Endothelial cell of umbilical vein (primary cell): ENCODE data around the gene HMCN1. TPM values are rescaled to one million over a fixed set of nuclear protein-coding genes. Genes with fewer than 3 reads are reported as not detected.
A peak's percentile ranks its signal among the peaks of the same experiment; 100 is the strongest.

Source experiments
- BruUV-seq: library from RNA; stranded (reverse); fragments of 400-500 nt; replicated peaks from 2 replicates; lab custom pipeline; 2021; lab: Mats Ljungman, UMichigan
- CTCF ChIA-PET: fragments of 300-600, 350-600 bp; sonication (Branson Sonifier 250); formaldehyde crosslinking; loops from one replicate; lab custom pipeline; 2021; ENCODE audit warnings: antibody characterized with exemption, inconsistent platforms; lab: Charles Lee
- POLR2A ChIA-PET: fragments of 300-600, 350-600 bp; sonication (Branson Sonifier 250); formaldehyde crosslinking; loops from one replicate; lab custom pipeline; 2021; ENCODE audit warnings: antibody characterized with exemption, inconsistent platforms; lab: Charles Lee
- DNase-seq: peaks from one replicate; pipeline ENCODE4 v3.0.0-alpha.2; 2011; ENCODE audit warnings: low read depth, low spot score
- FAIRE-seq: peaks from 2 replicates; lab custom pipeline; 2011; peaks lifted over from hg19 to GRCh38; lab: Jason Lieb, UNC
- H2AFZ ChIP-seq: 2 replicates; pipeline ENCODE4 v1.6.0; 2012; ENCODE audit warnings: low read depth, low read length, control low read depth, inconsistent platforms
- H3K27ac ChIP-seq: 2 replicates; pipeline ENCODE4 v1.5.1; 2011; ENCODE audit warnings: low read depth, mild to moderate bottlenecking, control low read depth, low read length, moderate library complexity; ENCODE audit not compliant: insufficient read depth
- H3K27me3 ChIP-seq, 2 experiments: 2 replicates each; pipeline versions ENCODE4 v1.6.0 to v1.6.1; 2011; ENCODE audit warnings: low read length in 2 of 2, mixed read lengths in 1 of 2; ENCODE audit not compliant: control insufficient read depth in 2 of 2, insufficient read depth in 2 of 2
- H3K36me3 ChIP-seq, 2 experiments: 2 replicates in 1 of 2; 3 replicates in 1 of 2; pipeline ENCODE4 v1.5.1; 2011; ENCODE audit warnings: low read length in 2 of 2, mild to moderate bottlenecking in 1 of 2, moderate library complexity in 1 of 2; ENCODE audit not compliant: control insufficient read depth in 2 of 2, insufficient read depth in 2 of 2; ENCODE audit errors: extremely low read depth in 1 of 2
- H3K4me1 ChIP-seq: 3 replicates; pipeline ENCODE4 v1.5.1; 2011; ENCODE audit warnings: mild to moderate bottlenecking, low read length; ENCODE audit not compliant: control insufficient read depth, insufficient read depth; ENCODE audit errors: extremely low read depth
- H3K4me2 ChIP-seq: 2 replicates; pipeline ENCODE4 v1.6.1; 2011; ENCODE audit warnings: low read length, control low read depth, mixed read lengths; ENCODE audit not compliant: insufficient read depth
- H3K4me3 ChIP-seq, 3 experiments: fragments of 200-600 bp in 1 of 3; sonication (generic), shearing (Covaris generic) in 1 of 3; replicated peaks in 1 of 3; 2 replicates each; pipeline ENCODE4 v1.5.1; 2011 to 2016; ENCODE audit warnings: control low read depth in 3 of 3, low read length in 3 of 3, mild to moderate bottlenecking in 2 of 3, inconsistent platforms in 1 of 3, low read depth in 1 of 3, moderate library complexity in 1 of 3; ENCODE audit not compliant: insufficient read depth in 1 of 3
- H3K79me2 ChIP-seq: 2 replicates; pipeline ENCODE4 v1.6.0; 2012; ENCODE audit warnings: low read length, inconsistent platforms; ENCODE audit not compliant: control insufficient read depth, insufficient read depth
- H3K9ac ChIP-seq: replicated peaks from 2 replicates; pipeline ENCODE3; 2011; ENCODE audit warnings: low read length, control low read depth; ENCODE audit not compliant: insufficient read depth; ENCODE audit errors: extremely low read depth
- H3K9me1 ChIP-seq: replicated peaks from 3 replicates; pipeline ENCODE4 v1.6.0; 2011; ENCODE audit warnings: mild to moderate bottlenecking, low read length; ENCODE audit not compliant: control insufficient read depth, insufficient read depth; ENCODE audit errors: extremely low read depth
- H3K9me3 ChIP-seq: replicated peaks from 2 replicates; pipeline ENCODE4 v1.5.1; 2012; ENCODE audit warnings: low read length, inconsistent platforms; ENCODE audit not compliant: control insufficient read depth, insufficient read depth
- H4K20me1 ChIP-seq: replicated peaks from 2 replicates; pipeline ENCODE3; 2011; ENCODE audit warnings: mild to moderate bottlenecking, low read length; ENCODE audit not compliant: control insufficient read depth, insufficient read depth; ENCODE audit errors: extremely low read depth
- FOS ChIP-seq: IDR thresholded peaks from 2 replicates; pipeline ENCODE4 v1.6.1; 2011; ENCODE audit warnings: mild to moderate bottlenecking, low read length, moderate library complexity, borderline replicate concordance; ENCODE audit not compliant: insufficient read depth
- GATA2 ChIP-seq: IDR thresholded peaks from 2 replicates; pipeline ENCODE4 v1.7.0; 2011; ENCODE audit warnings: low read depth, mild to moderate bottlenecking, moderate library complexity, mixed read lengths, low read length; ENCODE audit not compliant: insufficient read length, insufficient read depth
- MAX ChIP-seq: IDR thresholded peaks from 2 replicates; pipeline ENCODE4 v1.6.1; 2011; ENCODE audit not compliant: insufficient read depth, insufficient read length
- MYC ChIP-seq: IDR thresholded peaks from one replicate; pipeline ENCODE4 v1.6.1; 2011; ENCODE audit warnings: mild to moderate bottlenecking, low read depth, low read length
- dilution Hi-C: fragments of 300-500 bp; cut with MboI; formaldehyde crosslinking; loops from one replicate; pipeline ENCODE4 v1.15.0; 2019; ENCODE audit warnings: low sequenced_read_pairs; ENCODE audit not compliant: extremely low pct_ligation_motif_present
- intact Hi-C: fragments of 100-400 bp; cut with micrococcal nuclease; formaldehyde crosslinking; loops from one replicate; pipeline ENCODE4 v1.10.0; 2022
- polyA plus RNA-seq, 4 experiments: library from polyadenylated mRNA; depleted of rRNA in 3 of 4; stranded (reverse) in 3 of 4; unstranded in 1 of 4; fragments of >200 nt; gene quantifications; 2 replicates each; pipeline versions ENCODE4 v1.2.1 to v1.2.3, GENCODE V29; 2011 to 2012; ENCODE audit warnings: missing spikeins in 1 of 4
- total RNA-seq: library from RNA; stranded (reverse); gene quantifications from 2 replicates; pipeline ENCODE4 v1.2.3, GENCODE V29; 2021
- TF ChIP-seq, protein P1 (sequence below), 2 donors: IDR thresholded peaks; 1 replicate in 1 of 2; 2 replicates in 1 of 2; pipeline ENCODE4 v1.5.1; 2011; ENCODE audit warnings: low read length in 2 of 2, mild to moderate bottlenecking in 2 of 2, moderate library complexity in 2 of 2, control low read depth in 1 of 2, inconsistent platforms in 1 of 2, low read depth in 1 of 2; ENCODE audit not compliant: insufficient read depth in 1 of 2; ENCODE audit errors: extremely low read depth in 1 of 2

Gene HMCN1
- total and polyA plus RNA-seq, 2 donors (not counting 3 experiments of a cell fraction or from before 2014, with no cell fraction given), result 10.3 to 16.0 TPM

- intact Hi-C loops, result no loop called here
- CTCF ChIA-PET, result interaction anchor here (0.9 to 1.6 kb wide), 3 partner anchors 9 to 197 kb away, joined by 3 to 5 read pairs (median 3); no protein-coding TSS in a partner anchor
- FAIRE-seq, result no peak
Measured at GRCh38 chr1:185917646-185918045, 183.5 kb downstream of the HMCN1 start.

More at GRCh38 chr1:185917646-185918045, 183.5 kb downstream of the HMCN1 start:
- no peak overlapping the region for H3K27ac ChIP-seq
- H3K9me3 ChIP-seq, result no peaks in the 10 kb centered on the region
- no TSS peak for BruUV-seq
- no peaks in the 10 kb centered on the region for H3K27me3 ChIP-seq
- TF ChIP-seq, protein P1, sequence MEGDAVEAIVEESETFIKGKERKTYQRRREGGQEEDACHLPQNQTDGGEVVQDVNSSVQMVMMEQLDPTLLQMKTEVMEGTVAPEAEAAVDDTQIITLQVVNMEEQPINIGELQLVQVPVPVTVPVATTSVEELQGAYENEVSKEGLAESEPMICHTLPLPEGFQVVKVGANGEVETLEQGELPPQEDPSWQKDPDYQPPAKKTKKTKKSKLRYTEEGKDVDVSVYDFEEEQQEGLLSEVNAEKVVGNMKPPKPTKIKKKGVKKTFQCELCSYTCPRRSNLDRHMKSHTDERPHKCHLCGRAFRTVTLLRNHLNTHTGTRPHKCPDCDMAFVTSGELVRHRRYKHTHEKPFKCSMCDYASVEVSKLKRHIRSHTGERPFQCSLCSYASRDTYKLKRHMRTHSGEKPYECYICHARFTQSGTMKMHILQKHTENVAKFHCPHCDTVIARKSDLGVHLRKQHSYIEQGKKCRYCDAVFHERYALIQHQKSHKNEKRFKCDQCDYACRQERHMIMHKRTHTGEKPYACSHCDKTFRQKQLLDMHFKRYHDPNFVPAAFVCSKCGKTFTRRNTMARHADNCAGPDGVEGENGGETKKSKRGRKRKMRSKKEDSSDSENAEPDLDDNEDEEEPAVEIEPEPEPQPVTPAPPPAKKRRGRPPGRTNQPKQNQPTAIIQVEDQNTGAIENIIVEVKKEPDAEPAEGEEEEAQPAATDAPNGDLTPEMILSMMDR (IDR thresholded peaks at IDR 0.05; ENCODE audit: extremely low read depth in 1 of 2, insufficient read depth in 1 of 2, low read depth in 1 of 2, low read length in 2 of 2), result no peak
- TF ChIP-seq GATA2 (peak; percentile 41), MAX (no peak), FOS (no peak), MYC (no peak)
- no peaks in the 10 kb centered on the region for H4K20me1 ChIP-seq
- peak; percentile 50 for DNase-seq
- no peaks in the 10 kb centered on the region for H3K36me3 ChIP-seq
- H3K9me1 ChIP-seq, result no peaks in the 10 kb centered on the region
- no peak overlapping the region for H3K4me3 ChIP-seq
- POLR2A ChIA-PET, result no interaction called here
- H3K79me2 ChIP-seq, result no peaks in the 10 kb centered on the region
- no peak overlapping the region for H3K4me2 ChIP-seq
- no peaks in the 10 kb centered on the region for H3K4me1 ChIP-seq
- H2AFZ ChIP-seq, result no peak overlapping the region
- dilution Hi-C loops, result no loop called here
- no peak overlapping the region for H3K9ac ChIP-seq
